NCI-H510A (cell line): Measurements from ENCODE around the gene CPED1.
"Not testable (repeated sequence)": the region's sequence is repeated elsewhere in the genome, so short reads cannot be mapped to it uniquely, and the experiment has no call there.

Experiments
- DNase-seq: peaks from one replicate; lab custom pipeline; 2025; lab: John Stamatoyannopoulos, UW

CPED1 gene

DNA sequence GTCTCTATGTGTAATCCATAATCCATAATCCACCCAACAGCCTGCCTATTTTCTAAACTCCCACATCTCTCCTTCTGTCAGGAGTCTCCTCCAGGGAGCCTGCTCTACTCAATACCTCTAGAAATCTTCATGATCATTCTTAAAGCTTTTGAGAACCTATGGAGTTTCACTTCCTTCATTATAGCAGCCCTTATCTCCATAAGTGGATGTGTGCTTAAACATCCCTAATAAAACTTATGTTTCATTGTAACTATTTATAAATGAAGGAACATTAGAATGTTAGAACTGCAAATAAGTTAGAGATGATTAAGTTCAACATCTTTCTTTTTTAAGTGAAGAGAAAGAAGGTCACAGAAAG, 8.5 kb downstream of the CPED1 start:
- no peak for DNase-seq

DNA sequence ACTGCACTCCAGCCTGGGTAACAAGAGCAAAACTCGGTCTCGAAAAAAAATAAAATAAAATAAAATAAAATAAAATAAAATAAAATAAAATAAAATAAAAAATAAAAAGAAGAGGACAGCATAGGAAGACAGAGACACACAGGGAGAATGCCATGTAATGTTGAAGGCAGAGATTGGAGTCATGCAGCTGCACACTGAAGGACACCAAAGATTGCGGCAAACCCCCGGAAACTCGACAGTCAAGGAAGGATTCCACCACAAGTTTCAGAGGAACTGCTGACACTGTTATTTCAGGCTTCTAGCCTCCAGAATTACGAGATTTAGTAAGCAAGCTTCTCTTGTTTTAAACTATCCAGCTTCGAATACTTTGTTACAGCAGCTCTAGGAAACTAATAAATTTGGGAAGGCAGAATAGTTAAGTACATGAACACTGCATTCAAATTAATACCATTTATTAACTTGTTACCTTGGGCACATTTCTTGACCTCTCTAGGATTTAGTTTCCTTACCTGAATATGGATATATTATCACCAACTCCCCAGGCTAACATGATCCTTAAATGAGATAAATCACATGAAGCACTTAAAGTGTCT, 9.5 kb downstream of the CPED1 start:
- DNase-seq: no peak

DNA sequence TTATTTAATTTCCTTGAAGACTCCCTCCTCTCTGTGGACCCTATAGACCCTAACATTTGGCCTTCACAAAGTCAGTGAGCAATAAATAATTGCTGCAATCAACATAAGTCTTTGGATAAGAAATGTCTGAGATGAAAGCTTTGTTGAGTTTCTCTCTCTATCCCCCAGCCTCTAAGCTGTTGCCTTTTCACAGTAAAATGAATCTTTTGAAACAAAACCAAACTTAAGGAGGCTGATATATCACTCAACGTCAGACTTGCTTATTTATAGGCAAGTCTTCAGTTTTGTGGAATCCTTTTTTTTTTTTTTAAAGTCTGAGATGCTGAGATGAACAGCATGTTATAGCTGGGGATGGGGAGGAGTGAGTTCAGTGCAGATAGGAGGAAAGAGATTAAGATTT, 10.0 kb downstream of the CPED1 start:
- DNase-seq: no peak

DNA sequence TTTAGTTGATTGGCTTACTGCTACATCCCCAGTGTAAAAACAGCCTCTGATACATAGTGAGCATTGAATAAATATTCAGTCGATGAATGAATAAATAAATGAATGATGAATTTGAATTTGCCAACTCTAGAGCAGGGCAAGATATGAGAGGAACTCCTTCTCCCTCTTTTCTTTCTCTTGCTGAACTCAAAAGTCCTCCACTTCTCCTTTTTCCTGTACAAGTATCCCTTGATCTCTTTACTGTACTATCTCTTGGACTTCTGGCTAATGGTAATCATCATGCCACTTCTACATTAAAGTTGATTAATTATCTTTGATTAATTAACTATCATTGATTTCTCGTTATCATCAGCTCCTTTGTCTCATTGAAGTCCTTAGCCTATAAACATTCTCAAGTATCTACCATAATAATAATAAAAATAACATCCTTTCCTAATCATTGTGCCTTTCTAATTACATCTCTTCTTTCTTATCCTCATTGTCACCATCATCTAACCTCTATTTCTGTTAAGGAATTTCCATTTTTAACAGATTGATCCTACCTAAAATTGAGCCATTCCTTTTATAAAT, 10.6 kb downstream of the CPED1 start:
- DNase-seq: no peak

GRCh38 chr7:121000081-121000983, 11.8 kb downstream of the CPED1 start:
- no peak for DNase-seq

DNA sequence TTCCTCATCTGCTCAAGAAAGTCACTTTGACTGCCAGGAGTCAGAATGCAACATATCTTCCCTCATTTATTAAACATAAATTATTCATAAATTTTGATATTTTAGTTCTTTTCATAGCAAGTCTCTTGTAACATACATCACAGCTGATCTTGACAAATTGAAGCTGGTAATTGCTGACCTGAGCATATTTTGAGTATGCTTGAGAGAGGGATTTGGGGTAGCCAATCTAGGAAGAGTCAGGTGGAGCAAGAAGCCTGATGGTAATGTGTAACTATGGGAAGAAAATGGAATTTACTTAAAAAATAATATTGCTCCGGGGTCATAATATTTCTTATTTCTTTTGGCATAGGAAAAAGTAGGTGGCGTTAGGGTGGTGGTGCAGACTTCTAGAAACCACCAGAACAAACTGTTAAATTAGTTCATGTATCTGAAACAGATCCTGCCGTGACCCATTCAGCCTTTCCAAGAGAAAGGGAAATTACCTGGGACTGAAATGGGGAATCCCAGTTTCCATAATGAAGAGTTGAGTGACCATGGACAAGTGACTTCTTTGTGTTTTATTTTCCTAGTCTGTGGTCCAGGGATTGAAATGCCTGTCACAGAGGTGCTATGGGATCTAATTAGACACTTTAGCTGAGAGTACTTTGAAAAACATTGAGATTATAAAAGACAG, 12.9 kb downstream of the CPED1 start:
- no peak for DNase-seq

DNA sequence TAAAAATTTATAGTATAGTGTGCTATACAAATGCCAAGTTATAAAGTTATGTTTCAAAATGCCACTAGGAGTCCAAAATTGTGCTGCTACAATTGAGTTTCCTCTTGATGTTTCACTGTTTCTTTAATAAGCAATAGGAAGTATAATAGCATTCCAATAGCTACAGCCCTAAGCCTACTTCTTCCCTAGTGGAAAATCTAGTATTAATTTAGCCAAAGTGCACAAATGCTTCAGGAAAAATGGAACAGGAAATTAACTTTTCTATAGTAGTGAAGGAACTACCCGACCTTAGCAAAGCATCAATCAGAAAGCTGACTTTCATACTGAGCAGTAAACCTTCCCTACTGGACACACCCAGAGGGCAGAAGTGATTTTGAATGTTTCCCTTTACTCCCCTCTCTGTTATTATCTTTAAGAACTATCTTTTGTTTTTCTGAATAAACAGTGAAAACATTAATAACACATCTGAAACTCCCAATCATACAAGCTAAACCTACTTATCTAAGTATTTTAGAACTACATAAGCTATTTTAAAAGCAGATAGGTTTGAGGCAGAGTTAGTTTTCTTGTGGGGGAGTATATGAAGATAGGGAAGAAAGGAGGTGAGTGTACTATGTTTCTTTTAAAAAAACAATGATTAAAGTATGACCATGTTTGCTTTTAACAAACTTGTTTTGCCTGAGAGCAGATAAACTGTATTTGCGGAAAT, 13.7 kb downstream of the CPED1 start:
- no peak for DNase-seq

GRCh38 chr7:121002757-121003200, 14.3 kb downstream of the CPED1 start:
- no peak for DNase-seq

- no peak for DNase-seq
Observed at GRCh38 chr7:121003986-121004685, 15.6 kb downstream of the CPED1 start.

- DNase-seq: not testable (repeated sequence)
Observed at GRCh38 chr7:121005058-121005457, 16.5 kb downstream of the CPED1 start.

GRCh38 chr7:121005996-121006584, 17.6 kb downstream of the CPED1 start:
- no peak for DNase-seq

GRCh38 chr7:121006711-121007315, 18.3 kb downstream of the CPED1 start:
- DNase-seq: no peak

- no peak for DNase-seq
Observed at GRCh38 chr7:121008816-121009215, 20.3 kb downstream of the CPED1 start.

DNA sequence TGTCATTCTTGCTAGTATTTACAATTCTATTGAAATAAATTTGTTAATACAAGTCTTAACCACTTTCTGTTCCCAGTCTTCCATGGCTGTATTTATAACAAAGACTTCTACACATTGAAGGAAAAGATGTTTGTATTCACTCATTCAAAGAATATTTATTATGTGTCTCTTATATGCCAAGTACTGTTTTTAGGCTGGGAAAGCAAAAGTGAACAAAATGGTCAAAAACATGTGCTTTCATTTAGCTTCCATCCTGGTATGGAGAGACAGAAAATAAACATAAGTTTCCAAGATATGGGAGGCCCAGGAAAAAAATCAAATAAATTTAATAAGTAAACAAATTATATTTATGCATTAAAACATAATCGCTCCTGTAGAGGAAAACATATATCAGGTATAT, 22.9 kb downstream of the CPED1 start:
- DNase-seq: no peak

- DNase-seq: no peak
Observed at GRCh38 chr7:121012170-121012874, 23.8 kb downstream of the CPED1 start.

- DNase-seq: no peak
Observed at GRCh38 chr7:121012919-121013318, 24.4 kb downstream of the CPED1 start.

GRCh38 chr7:121015560-121015959, 27.0 kb downstream of the CPED1 start:
- DNase-seq: no peak

- no peak for DNase-seq
Observed at GRCh38 chr7:121016966-121017365, 28.5 kb downstream of the CPED1 start.

DNA sequence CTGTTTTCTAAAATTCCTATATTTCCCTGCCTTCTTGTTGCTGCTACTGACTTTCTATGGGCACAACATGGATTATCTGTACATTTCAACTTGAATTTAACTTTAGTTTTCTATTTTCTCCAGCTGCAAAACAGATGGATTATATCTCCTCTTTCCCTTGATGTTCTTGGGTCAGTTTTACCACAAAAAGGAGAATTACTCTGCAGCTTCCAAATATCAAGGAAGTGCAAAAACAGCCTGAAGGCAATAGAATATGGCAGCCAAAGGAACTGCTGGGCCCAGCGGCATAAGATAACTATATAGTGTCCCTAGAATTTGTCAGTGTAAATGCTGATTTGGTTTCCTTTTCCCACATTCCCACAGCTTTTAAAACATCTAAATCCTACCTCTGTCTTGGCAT, 29.1 kb downstream of the CPED1 start:
- DNase-seq: no peak

GRCh38 chr7:121019018-121019417, 30.5 kb downstream of the CPED1 start:
- DNase-seq: no peak
